ENCODE measurements around the gene SLC38A10. TPM values are rescaled to one million over a fixed set of nuclear protein-coding genes. Genes with fewer than 3 reads are reported as not detected.

Gene SLC38A10
- total RNA-seq, 4 donors from 2014 or later: 24.5 to 56.5 (median 28.8) TPM

DNA sequence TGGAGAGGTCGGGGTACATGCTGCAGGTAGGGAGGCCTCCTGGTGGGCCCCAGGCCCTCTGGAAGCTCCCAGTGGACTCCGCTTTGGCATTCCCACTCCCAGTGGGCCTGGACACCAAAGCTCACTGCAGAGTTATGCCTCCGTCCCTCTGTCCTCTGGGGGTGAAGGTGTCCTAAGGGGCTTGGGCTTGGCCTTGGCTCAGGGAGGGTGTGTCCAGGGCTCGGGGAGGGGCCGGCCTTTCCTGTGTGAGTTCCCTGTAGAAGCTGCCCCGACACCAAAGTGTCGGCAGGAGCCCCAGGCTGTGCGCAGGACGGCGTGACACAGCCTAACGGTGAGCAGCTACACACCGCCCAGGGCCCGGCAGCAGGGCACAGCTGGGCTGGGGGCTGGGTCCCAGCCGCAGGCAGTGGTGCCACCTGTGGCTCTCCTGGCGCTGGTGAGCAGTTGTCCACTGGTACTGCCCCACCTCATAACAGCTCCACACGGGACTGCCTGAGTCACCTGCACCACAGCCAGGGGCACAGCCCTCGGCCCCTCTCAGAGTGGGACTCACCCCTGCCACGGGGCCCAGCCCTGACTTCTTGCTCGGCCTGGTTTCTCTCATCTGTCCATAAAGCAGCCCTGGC lies 62.4 kb downstream of the SLC38A10 start:
- TF ChIP-seq, protein P1, sequence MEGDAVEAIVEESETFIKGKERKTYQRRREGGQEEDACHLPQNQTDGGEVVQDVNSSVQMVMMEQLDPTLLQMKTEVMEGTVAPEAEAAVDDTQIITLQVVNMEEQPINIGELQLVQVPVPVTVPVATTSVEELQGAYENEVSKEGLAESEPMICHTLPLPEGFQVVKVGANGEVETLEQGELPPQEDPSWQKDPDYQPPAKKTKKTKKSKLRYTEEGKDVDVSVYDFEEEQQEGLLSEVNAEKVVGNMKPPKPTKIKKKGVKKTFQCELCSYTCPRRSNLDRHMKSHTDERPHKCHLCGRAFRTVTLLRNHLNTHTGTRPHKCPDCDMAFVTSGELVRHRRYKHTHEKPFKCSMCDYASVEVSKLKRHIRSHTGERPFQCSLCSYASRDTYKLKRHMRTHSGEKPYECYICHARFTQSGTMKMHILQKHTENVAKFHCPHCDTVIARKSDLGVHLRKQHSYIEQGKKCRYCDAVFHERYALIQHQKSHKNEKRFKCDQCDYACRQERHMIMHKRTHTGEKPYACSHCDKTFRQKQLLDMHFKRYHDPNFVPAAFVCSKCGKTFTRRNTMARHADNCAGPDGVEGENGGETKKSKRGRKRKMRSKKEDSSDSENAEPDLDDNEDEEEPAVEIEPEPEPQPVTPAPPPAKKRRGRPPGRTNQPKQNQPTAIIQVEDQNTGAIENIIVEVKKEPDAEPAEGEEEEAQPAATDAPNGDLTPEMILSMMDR (IDR thresholded peaks at IDR 0.05 in 4 of 5, conservative IDR thresholded peaks at IDR 0.05 in 1 of 5): no peak
- TF ChIP-seq POLR2A (IDR thresholded peaks at IDR 0.05): no peak
- H3K36me3 ChIP-seq: peaks cover 0 to 51% of the 10 kb centered on the region in 2 donors
- H3K27me3 ChIP-seq: no peaks in the 10 kb centered on the region
- DNase-seq (no peak), ATAC-seq (no peak)
- in situ Hi-C loops (cut with MboI; ENCODE audit: low sequenced_read_pairs in 4 of 4) (loop anchor here in 1 of 4 donors (25.0 kb wide), 1 partner anchor 95 kb away; no protein-coding TSS in a partner anchor), intact Hi-C loops (cut with DNase I; ENCODE audit: low total_unique reads) (no loop called here)
- peaks cover 5% of the 10 kb centered on the region in 2 donors for H3K4me1 ChIP-seq
- H3K4me3 ChIP-seq: no peak overlapping the region
- no peaks in the 10 kb centered on the region for H3K9me3 ChIP-seq
- H3K27ac ChIP-seq: no peak overlapping the region

DNA sequence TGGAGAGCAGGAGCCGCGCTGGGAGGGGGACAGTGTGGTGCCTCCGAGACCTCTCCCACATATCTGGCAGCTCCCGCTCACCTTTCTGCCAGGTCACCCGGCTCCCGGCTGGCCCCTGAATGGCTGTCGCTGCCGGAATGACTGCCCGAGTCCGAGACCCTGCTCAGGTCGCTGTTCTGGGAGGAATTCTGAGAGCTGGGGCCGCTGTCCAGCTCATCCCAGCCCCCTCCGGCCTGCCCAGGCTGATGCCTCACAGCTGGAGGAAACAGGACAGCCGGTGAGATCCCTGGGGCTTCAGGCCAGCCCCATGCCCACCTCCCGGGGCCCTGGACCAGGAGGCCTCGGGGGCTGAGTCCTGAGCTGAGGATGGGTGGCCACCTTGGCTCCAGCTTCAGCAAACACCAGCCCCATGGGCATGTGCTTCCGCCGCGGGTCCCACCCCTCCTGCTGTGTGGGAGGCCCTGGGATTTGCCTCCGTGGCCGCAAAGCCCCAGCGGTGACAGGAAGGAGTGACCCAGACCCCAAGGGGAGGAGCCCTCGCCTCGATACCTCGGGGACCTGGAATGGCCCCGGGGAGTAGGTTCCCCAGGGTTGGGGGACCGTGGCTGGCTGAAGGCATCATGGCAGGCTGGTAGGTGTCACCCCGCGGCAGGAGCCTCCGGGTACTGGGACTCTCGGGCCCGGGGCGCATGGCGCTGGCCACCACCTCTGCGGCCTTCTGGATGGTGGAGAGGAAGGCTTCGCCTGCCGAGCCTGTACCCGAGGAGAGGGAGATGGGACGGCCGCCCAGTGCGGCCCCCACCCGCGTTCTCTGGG lies 63.1 kb downstream of the SLC38A10 start:
- ATAC-seq: no peak
- no peak overlapping the region for H3K4me3 ChIP-seq
- intact Hi-C loops (cut with DNase I; ENCODE audit: low total_unique reads): no loop called here

DNA sequence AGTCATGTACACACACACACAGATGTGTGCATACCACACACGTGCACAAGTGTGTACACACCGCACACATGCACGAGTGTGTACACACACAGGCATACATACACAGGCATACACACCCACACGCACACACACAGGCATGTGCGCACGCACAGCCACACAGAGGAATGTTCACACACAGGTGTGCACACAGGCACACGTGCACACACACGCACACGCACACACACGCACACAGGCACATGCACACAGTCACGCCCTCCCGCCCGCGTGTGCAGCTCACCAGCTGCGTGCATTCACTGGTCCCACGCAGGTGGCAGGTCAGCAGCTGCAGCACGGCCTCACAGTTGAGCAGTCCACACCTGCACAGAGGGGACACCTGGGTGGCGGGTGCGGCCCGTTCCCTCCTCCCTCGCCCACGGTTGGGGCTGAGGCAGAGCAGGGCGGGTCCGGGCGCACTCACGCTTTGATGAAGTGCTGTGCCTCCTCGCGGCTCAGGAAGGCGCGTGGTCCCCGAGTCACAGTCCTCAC lies 63.9 kb downstream of the SLC38A10 start:
- Histone ChIP-seq H3K36me3 (peaks cover 0 to 51% of the 10 kb centered on the region in 2 donors), H3K4me1 (no peaks in the 10 kb centered on the region), H3K27me3 (no peaks in the 10 kb centered on the region), H3K9me3 (no peaks in the 10 kb centered on the region), H3K27ac (no peak overlapping the region), H3K4me3 (no peak overlapping the region)
- DNase-seq: no peak
- in situ Hi-C loops (cut with MboI; ENCODE audit: low sequenced_read_pairs in 4 of 4) (loop anchor here in 1 of 4 donors (25.0 kb wide), 1 partner anchor 94 kb away; no protein-coding TSS in a partner anchor), intact Hi-C loops (cut with DNase I; ENCODE audit: low total_unique reads) (no loop called here)
- TF ChIP-seq, protein P1 (IDR thresholded peaks at IDR 0.05 in 4 of 5, conservative IDR thresholded peaks at IDR 0.05 in 1 of 5): no peak
- TF ChIP-seq POLR2A (IDR thresholded peaks at IDR 0.05): no peak
- no peak for ATAC-seq

More for the DNA sequence above, 63.1 kb downstream of the SLC38A10 start:
- H3K27ac ChIP-seq: no peak overlapping the region
- peaks cover 0 to 51% of the 10 kb centered on the region in 2 donors for H3K36me3 ChIP-seq
- no peaks in the 10 kb centered on the region for H3K9me3 ChIP-seq
- H3K27me3 ChIP-seq: no peaks in the 10 kb centered on the region
- DNase-seq: no peak
- in situ Hi-C loops (cut with MboI; ENCODE audit: low sequenced_read_pairs in 4 of 4): loop anchor here in 1 of 4 donors (25.0 kb wide), 1 partner anchor 95 kb away; no protein-coding TSS in a partner anchor
- no peaks in the 10 kb centered on the region for H3K4me1 ChIP-seq
- TF ChIP-seq, protein P1 (IDR thresholded peaks at IDR 0.05 in 4 of 5, conservative IDR thresholded peaks at IDR 0.05 in 1 of 5): no peak
- TF ChIP-seq POLR2A (IDR thresholded peaks at IDR 0.05): no peak

DNA sequence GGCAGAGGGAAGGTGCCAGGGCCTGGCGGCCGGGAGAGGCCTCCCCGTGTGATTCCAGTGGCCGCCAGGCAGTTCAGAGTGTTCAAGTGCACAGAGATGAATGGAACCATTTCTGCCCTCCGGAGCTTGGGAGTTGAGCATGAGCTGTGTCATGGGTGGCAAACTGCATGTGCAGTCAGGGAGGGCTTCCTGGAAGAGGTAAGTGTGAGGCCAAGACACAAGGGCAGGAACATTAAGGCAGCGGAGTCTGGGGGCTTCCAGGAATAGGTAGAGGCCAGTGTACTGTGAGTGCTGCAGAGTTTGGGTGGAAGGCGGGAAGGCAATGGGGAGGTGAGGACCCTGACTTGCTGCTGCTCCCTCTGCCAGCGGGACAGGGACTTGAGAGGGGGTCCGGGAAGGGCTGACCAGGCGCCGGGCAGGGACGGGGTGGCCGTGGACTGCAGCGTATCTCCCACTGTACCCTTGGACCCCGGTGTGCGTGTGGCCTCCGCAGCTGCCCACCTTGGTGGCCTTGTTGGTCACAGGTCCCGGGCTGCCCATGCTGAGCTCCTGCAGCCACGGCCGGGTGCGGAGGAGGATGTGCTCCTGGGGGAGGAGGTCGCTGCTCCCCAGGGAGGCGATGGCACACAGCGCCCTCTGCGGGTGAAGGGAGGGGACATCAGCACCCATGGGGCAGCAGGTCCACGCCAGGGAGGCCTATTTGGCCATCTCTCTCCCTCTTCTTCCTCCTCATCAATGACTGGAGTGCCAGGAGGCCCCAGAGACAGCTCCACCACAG lies 64.9 kb downstream of the SLC38A10 start:
- no peak for TF ChIP-seq POLR2A (IDR thresholded peaks at IDR 0.05)
- TF ChIP-seq, protein P1 (IDR thresholded peaks at IDR 0.05 in 4 of 5, conservative IDR thresholded peaks at IDR 0.05 in 1 of 5): no peak
- intact Hi-C loops (cut with DNase I; ENCODE audit: low total_unique reads) (no loop called here), in situ Hi-C loops (cut with MboI; ENCODE audit: low sequenced_read_pairs in 4 of 4) (loop anchor here in 1 of 4 donors (25.0 kb wide), 1 partner anchor 93 kb away; no protein-coding TSS in a partner anchor)
- H3K36me3 ChIP-seq: peaks cover 0 to 48% of the 10 kb centered on the region in 2 donors
- H3K27me3 ChIP-seq: no peaks in the 10 kb centered on the region
- no peak for ATAC-seq
- no peak overlapping the region for H3K27ac ChIP-seq
- DNase-seq: no peak
- H3K9me3 ChIP-seq: no peaks in the 10 kb centered on the region
- H3K4me1 ChIP-seq: no peaks in the 10 kb centered on the region
- H3K4me3 ChIP-seq: no peak overlapping the region
